ENCODE data around the gene P2RY2. TPM values are rescaled to one million over a fixed set of nuclear protein-coding genes. Genes with fewer than 3 reads are reported as not detected.

The P2RY2 gene
- total and polyA plus RNA-seq, 9 of the 15 experiments (the other 6 are each of a cell fraction or from before 2014, with no cell fraction given) = not detected

- no peaks in the 10 kb centered on the region for H3K9me3 ChIP-seq (replicated peaks; ENCODE audit: control insufficient read depth, insufficient read depth, low read depth, low read length)
- H3K9ac ChIP-seq (ENCODE audit: insufficient read depth in 1 of 2, low read depth in 2 of 2, low read length in 2 of 2) = no peak overlapping the region
- no TSS peak for BruUV-seq (replicated peaks)
- ChIA-PET CTCF (ENCODE audit: low intra/inter-chr PET ratio) (no interaction called here), POLR2A (interaction anchor here (0.9 to 1.6 kb wide), 2 partner anchors 9 kb away, joined by 3 to 4 read pairs; no protein-coding TSS in a partner anchor)
- H4K20me1 ChIP-seq (replicated peaks; ENCODE audit: control insufficient read depth, insufficient read depth, low read length) = no peaks in the 10 kb centered on the region
- TF ChIP-seq FOXK2 (conservative IDR thresholded peaks at IDR 0.05 in 1 of 2, IDR thresholded peaks at IDR 0.05 in 1 of 2; ENCODE audit: low read depth in 2 of 2) = no peak
- peak; percentile 95 for TF ChIP-seq ZNF512 (tag; IDR thresholded peaks at IDR 0.05)
- no peak overlapping the region for H3K4me3 ChIP-seq
- H3K27ac ChIP-seq (ENCODE audit: extremely low read depth, low read depth, low read length) = no peak overlapping the region
- no peaks in the 10 kb centered on the region for H3K36me3 ChIP-seq (ENCODE audit: control insufficient read depth, insufficient read depth, low read length)
- H2AFZ ChIP-seq (ENCODE audit: low read depth, low read length) = no peak overlapping the region
- ATAC-seq = no peak
- H3K4me2 ChIP-seq (ENCODE audit: insufficient read depth, low read length) = no peak overlapping the region
- H3K27me3 ChIP-seq (ENCODE audit: control insufficient read depth in 2 of 2, insufficient read depth in 2 of 2, low read length in 2 of 2) = 0 out of 5 replicates have a peak, but pooled peaks cover 0 to 3% of the 10 kb centered on the region in 2 experiments
- intact Hi-C loops (cut with micrococcal nuclease) (no loop called here), in situ Hi-C loops (cut with MboI) (no loop called here)
- DNase-seq (ENCODE audit: extremely low read depth in 1 of 4, low spot score in 3 of 4) = no peak
- FAIRE-seq = no peak
- 24% methylated on average over 4 of the region's 4 CpGs for WGBS (ENCODE audit: insufficient coverage, low coverage, missing lambda C conversion rate)
- H3K9me1 ChIP-seq (ENCODE audit: control insufficient read depth, insufficient read depth, low read length) = no peaks in the 10 kb centered on the region
- H3K79me2 ChIP-seq (ENCODE audit: control insufficient read depth, insufficient read depth, low read length) = no peaks in the 10 kb centered on the region
- no peaks in the 10 kb centered on the region for H3K4me1 ChIP-seq (replicated peaks in 1 of 2; ENCODE audit: control insufficient read depth in 2 of 2, insufficient read depth in 2 of 2, low read length in 2 of 2)
Observed at GRCh38 chr11:73210916-73211667, 7.0 kb upstream of the P2RY2 start.

Data from K562 (cell line).